H1 (cell line): ENCODE measurements around the gene KANSL1. TPM values are rescaled to one million over a fixed set of nuclear protein-coding genes. Genes with fewer than 3 reads are reported as not detected.

Experiments used
- CTCF ChIA-PET: fragments of 300-600 bp; sonication (Branson Sonifier 250); formaldehyde crosslinking; loops from one replicate; lab custom pipeline; 2021; ENCODE audit not compliant: partially characterized antibody; lab: Charles Lee
- POLR2A ChIA-PET: fragments of 300-600 bp; sonication (Branson Sonifier 250); formaldehyde crosslinking; loops from one replicate; lab custom pipeline; 2021; ENCODE audit warnings: inconsistent platforms; ENCODE audit not compliant: partially characterized antibody; lab: Charles Lee
- DNase-seq, 2 experiments: peaks; one replicate each; pipeline versions ENCODE4 v3.0.0 to v3.0.0-alpha.2; 2010 to 2022; ENCODE audit warnings: low spot score in 2 of 2, low read depth in 1 of 2, mixed read lengths in 1 of 2
- FAIRE-seq: peaks from 2 replicates; lab custom pipeline; 2011; peaks lifted over from hg19 to GRCh38; lab: Jason Lieb, UNC
- H2AFZ ChIP-seq: 2 replicates; pipeline ENCODE4 v1.8.1; 2012; ENCODE audit warnings: low read length, inconsistent platforms
- H2AK5ac ChIP-seq: 2 replicates; pipeline ENCODE4 v1.6.1; 2013; ENCODE audit warnings: low read depth, low read length
- H2BK120ac ChIP-seq: replicated peaks from 2 replicates; pipeline ENCODE3; 2013; ENCODE audit warnings: low read depth, low read length, inconsistent platforms
- H2BK12ac ChIP-seq: 2 replicates; pipeline ENCODE4 v1.6.1; 2013; ENCODE audit warnings: low read depth, low read length
- H2BK15ac ChIP-seq: 2 replicates; pipeline ENCODE4 v1.6.1; 2013; ENCODE audit warnings: low read length
- H2BK20ac ChIP-seq: 2 replicates; pipeline ENCODE4 v1.6.1; 2013; ENCODE audit warnings: low read length
- H2BK5ac ChIP-seq: 2 replicates; pipeline ENCODE4 v1.6.1; 2013; ENCODE audit warnings: low read depth, low read length
- H3K14ac ChIP-seq: 2 replicates; pipeline ENCODE4 v1.6.1; 2013; ENCODE audit warnings: inconsistent platforms; ENCODE audit not compliant: insufficient read length
- H3K18ac ChIP-seq: 2 replicates; pipeline ENCODE4 v1.6.1; 2013; ENCODE audit warnings: low read length; ENCODE audit errors: extremely low read depth
- H3K23ac ChIP-seq: 2 replicates; pipeline ENCODE4 v1.6.1; 2013; ENCODE audit warnings: inconsistent platforms; ENCODE audit not compliant: insufficient read length
- H3K23me2 ChIP-seq: 2 replicates; pipeline ENCODE4 v1.6.1; 2013; ENCODE audit warnings: low read depth, low read length
- H3K27ac ChIP-seq: 2 replicates; pipeline ENCODE4 v1.6.1; 2011; ENCODE audit warnings: low read depth, low read length, inconsistent platforms
- H3K27me3 ChIP-seq, 4 experiments: replicated peaks in 1 of 4; 1 replicate in 1 of 4; 2 replicates in 3 of 4; pipeline versions ENCODE4 v1.6.1 to v1.8.1; 2011 to 2013; ENCODE audit warnings: low read length in 3 of 4, mild to moderate bottlenecking in 3 of 4, inconsistent platforms in 2 of 4, mixed read lengths in 2 of 4, moderate library complexity in 1 of 4; ENCODE audit not compliant: control insufficient read depth in 3 of 4, insufficient read depth in 3 of 4; ENCODE audit errors: extremely low read depth in 1 of 4
- H3K36me3 ChIP-seq, 4 experiments: 2 replicates each; pipeline versions ENCODE4 v1.6.1 to v1.8.1; 2011 to 2013; ENCODE audit warnings: mild to moderate bottlenecking in 4 of 4, low read length in 3 of 4, moderate library complexity in 2 of 4, control low read depth in 1 of 4, inconsistent platforms in 1 of 4; ENCODE audit not compliant: insufficient read depth in 4 of 4, control insufficient read depth in 2 of 4
- H3K4ac ChIP-seq: replicated peaks from 2 replicates; pipeline ENCODE3; 2013; ENCODE audit warnings: low read length, low read depth, mixed read lengths, inconsistent platforms; ENCODE audit not compliant: insufficient read length
- H3K4me1 ChIP-seq, 4 experiments: replicated peaks in 1 of 4; 1 replicate in 1 of 4; 2 replicates in 3 of 4; pipeline versions ENCODE4 v1.6.1 to v1.8.1; 2011 to 2013; ENCODE audit warnings: low read length in 3 of 4, inconsistent platforms in 2 of 4, mixed read lengths in 1 of 4; ENCODE audit not compliant: insufficient read depth in 4 of 4, control insufficient read depth in 3 of 4
- H3K4me2 ChIP-seq, 2 experiments: 2 replicates each; pipeline versions ENCODE4 v1.6.1 to v1.8.1; 2011 to 2013; ENCODE audit warnings: low read depth in 2 of 2, low read length in 2 of 2, control low read depth in 1 of 2, inconsistent platforms in 1 of 2, mild to moderate bottlenecking in 1 of 2; ENCODE audit not compliant: insufficient read depth in 1 of 2
- H3K4me3 ChIP-seq, 4 experiments: fragments of 200-600, 300-600 bp in 1 of 4; sonication (generic), shearing (Covaris generic), sonication (Bioruptor Twin) in 1 of 4; 2 replicates each; pipeline versions ENCODE4 v1.5.1 to v1.8.1; 2011 to 2016; ENCODE audit warnings: low read length in 4 of 4, low read depth in 3 of 4, control low read depth in 2 of 4, inconsistent platforms in 2 of 4, mild to moderate bottlenecking in 2 of 4, mixed read lengths in 1 of 4, moderate library complexity in 1 of 4; ENCODE audit not compliant: insufficient read depth in 2 of 4; ENCODE audit errors: extremely low read depth in 1 of 4
- H3K56ac ChIP-seq: replicated peaks from 2 replicates; pipeline ENCODE3; 2013; ENCODE audit warnings: low read depth, mild to moderate bottlenecking, mixed read lengths, low read length, inconsistent platforms; ENCODE audit not compliant: insufficient read length
- H3K79me1 ChIP-seq: 2 replicates; pipeline ENCODE4 v1.6.1; 2013; ENCODE audit warnings: low read depth, low read length, control low read depth
- H3K79me2 ChIP-seq, 2 experiments: 2 replicates each; pipeline versions ENCODE4 v1.6.1 to v1.8.1; 2012 to 2013; ENCODE audit warnings: low read length in 2 of 2, mild to moderate bottlenecking in 2 of 2, inconsistent platforms in 1 of 2; ENCODE audit not compliant: insufficient read depth in 2 of 2, control insufficient read depth in 1 of 2
- H3K9ac ChIP-seq, 4 experiments: replicated peaks in 1 of 4; 1 replicate in 1 of 4; 2 replicates in 3 of 4; pipeline versions ENCODE4 v1.6.1 to v1.8.1; 2011 to 2013; ENCODE audit warnings: low read depth in 3 of 4, low read length in 3 of 4, control low read depth in 2 of 4, mild to moderate bottlenecking in 2 of 4, moderate library complexity in 2 of 4, inconsistent platforms in 1 of 4; ENCODE audit errors: extremely low read depth in 1 of 4
- H3K9me3 ChIP-seq, 2 experiments: 2 replicates each; pipeline versions ENCODE4 v1.6.1 to v1.8.1; 2012 to 2013; ENCODE audit warnings: mild to moderate bottlenecking in 2 of 2, moderate library complexity in 2 of 2, control low read depth in 1 of 2, inconsistent platforms in 1 of 2, low read depth in 1 of 2, low read length in 1 of 2, mixed read lengths in 1 of 2; ENCODE audit not compliant: insufficient read depth in 2 of 2
- H4K20me1 ChIP-seq, 2 experiments: replicated peaks in 1 of 2; 2 replicates each; pipeline versions ENCODE3 to v1.8.1; 2011 to 2013; ENCODE audit warnings: inconsistent platforms in 2 of 2, low read length in 2 of 2, mild to moderate bottlenecking in 1 of 2; ENCODE audit not compliant: insufficient read depth in 2 of 2, control insufficient read depth in 1 of 2
- H4K5ac ChIP-seq: 2 replicates; pipeline ENCODE4 v1.6.1; 2013; ENCODE audit warnings: low read length, low read depth, mixed read lengths, inconsistent platforms; ENCODE audit not compliant: insufficient read length
- H4K8ac ChIP-seq: 2 replicates; pipeline ENCODE4 v1.8.0; 2013; ENCODE audit warnings: mild to moderate bottlenecking, moderate library complexity, low read length, inconsistent platforms; ENCODE audit not compliant: insufficient read depth; ENCODE audit errors: extremely low read depth
- H4K91ac ChIP-seq: replicated peaks from 2 replicates; pipeline ENCODE3; 2013; ENCODE audit warnings: low read length, mixed read lengths, inconsistent platforms; ENCODE audit not compliant: insufficient read length
- BCL11A ChIP-seq, 2 experiments: IDR thresholded peaks; one replicate each; pipeline ENCODE4 v1.6.1; 2011; ENCODE audit warnings: low read depth in 2 of 2, low read length in 2 of 2, mild to moderate bottlenecking in 2 of 2
- JUND ChIP-seq: IDR thresholded peaks from 2 replicates; pipeline ENCODE4 v1.6.1; 2011; ENCODE audit warnings: mild to moderate bottlenecking, improper control_type of control experiment, low read length
- POLR2AphosphoS5 ChIP-seq: IDR thresholded peaks from 2 replicates; pipeline ENCODE4 v1.6.1; 2011; ENCODE audit warnings: low read depth, low read length
- POU5F1 ChIP-seq: IDR thresholded peaks from 2 replicates; pipeline ENCODE4 v1.6.1; 2011; ENCODE audit warnings: low read depth, mild to moderate bottlenecking, low read length, moderate library complexity
- TEAD4 ChIP-seq: IDR thresholded peaks from 2 replicates; pipeline ENCODE4 v1.6.1; 2012; ENCODE audit warnings: low read depth, low read length, inconsistent platforms, mixed read lengths
- WGBS, 2 experiments: shearing (Covaris generic) in 1 of 2; methylation state at CpG; one replicate each; pipeline versions ENCODE4 v1.1.6 to v1.1.7; 2013 to 2015; ENCODE audit warnings: low lambda C conversion rate in 2 of 2, mixed read lengths in 2 of 2, inconsistent platforms in 1 of 2, low coverage in 1 of 2, missing lambda C conversion rate in 1 of 2; ENCODE audit not compliant: insufficient replicate concordance in 2 of 2, insufficient coverage in 1 of 2, insufficient read length in 1 of 2; ENCODE audit errors: extremely low coverage in 1 of 2, missing lambda C conversion rate in 1 of 2; 5-methylcytosine and 5-hydroxymethylcytosine counted together
- polyA plus RNA-seq, 7 experiments: library from polyadenylated mRNA; depleted of rRNA in 3 of 7; stranded (reverse) in 5 of 7; unstranded in 2 of 7; fragments of >200 nt in 5 of 7; fragments of 200-250 nt in 2 of 7; gene quantifications; 1 replicate in 5 of 7; 2 replicates in 1 of 7; 4 replicates in 1 of 7; pipeline versions ENCODE4 v1.2.1 to v1.2.3, GENCODE V29; 2011 to 2013; ENCODE audit warnings: missing spikeins in 2 of 7, mixed read lengths in 2 of 7
- total RNA-seq: library from RNA; stranded (reverse); fragmentation: NEBNext Ultra II Directional; extraction: Animal tissue kit (Norgen Biotek cat#: 25700); gene quantifications from 2 replicates; pipeline ENCODE4 v1.2.1, GENCODE V29; 2021

KANSL1 gene
- total and polyA plus RNA-seq, 2 of the 8 experiments (the other 6 are each of a cell fraction or from before 2014, with no cell fraction given), result 34.0 to 128 TPM

- H3K79me1 ChIP-seq, result peaks cover 3% of the 10 kb centered on the region; the same call in 1 of the 2 replicates
- H3K4me3 ChIP-seq, result no peak overlapping the region
- no peak overlapping the region for H3K23ac ChIP-seq
- H3K9ac ChIP-seq, result no peak overlapping the region
- no peak for DNase-seq
- POLR2A ChIA-PET, result interaction anchor here (0.9 to 4.1 kb wide), 3 partner anchors 12 to 79 kb away, joined by 3 to 16 read pairs (median 8); no protein-coding TSS in a partner anchor
- no peaks in the 10 kb centered on the region for H3K79me2 ChIP-seq
- H3K23me2 ChIP-seq, result no peaks in the 10 kb centered on the region
- no peak overlapping the region for H4K91ac ChIP-seq
- no peak overlapping the region for H3K4me2 ChIP-seq
- peak; percentile 77 for FAIRE-seq
- H2BK120ac ChIP-seq, result no peak overlapping the region
- H4K5ac ChIP-seq, result no peak overlapping the region
- H2BK20ac ChIP-seq, result no peak overlapping the region
- no peak overlapping the region for H3K27ac ChIP-seq
- no peak for TF ChIP-seq POU5F1
- TF ChIP-seq BCL11A (IDR thresholded peaks at IDR 0.05; ENCODE audit: low read depth in 2 of 2, low read length in 2 of 2), result no peak
- no peak for TF ChIP-seq TEAD4
- 0 out of 2 replicates have a peak, but pooled peaks have one; percentile 44 for TF ChIP-seq POLR2AphosphoS5
- no peak for TF ChIP-seq JUND
- TF ChIP-seq, all 59 proteins: peak for 1
- H2AK5ac ChIP-seq, result no peak overlapping the region
- H3K4me1 ChIP-seq, result peaks cover 3 to 19% (median 6%) of the 10 kb centered on the region in 4 experiments
- no peaks in the 10 kb centered on the region for H3K27me3 ChIP-seq
- H3K56ac ChIP-seq, result no peak overlapping the region
- H2BK15ac ChIP-seq, result no peak overlapping the region
- no peak overlapping the region for H3K18ac ChIP-seq
- peaks cover 23 to 40% (median 28%) of the 10 kb centered on the region in 4 experiments for H3K36me3 ChIP-seq
- no peak overlapping the region for H3K14ac ChIP-seq
- peaks cover 1 to 5% of the 10 kb centered on the region in 2 experiments for H4K20me1 ChIP-seq
- no peak overlapping the region for H3K4ac ChIP-seq
- H3K9me3 ChIP-seq, result no peaks in the 10 kb centered on the region
- no peak overlapping the region for H2AFZ ChIP-seq
- H2BK5ac ChIP-seq, result no peak overlapping the region
- CTCF ChIA-PET, result interaction anchor here (0.7 to 3.4 kb wide), 8 partner anchors 8 to 159 kb away, joined by 3 to 11 read pairs (median 5); partner anchors contain the start of gene STH
- H2BK12ac ChIP-seq, result no peak overlapping the region
- H4K8ac ChIP-seq, result no peak overlapping the region
- WGBS, 2 experiments, result 84% methylated on average over 3 of the region's 3 CpGs; no CpG with 5 or more reads in 1 of the 2 experiments
Measured at GRCh38 chr17:46028374-46028773, 164.9 kb downstream of the KANSL1 start.
